H1 (cell line): ENCODE data around the gene ADGRB2. TPM values are rescaled to one million over a fixed set of nuclear protein-coding genes. Genes with fewer than 3 reads are reported as not detected.

Source experiments
- ASH2L ChIP-seq: fragments of 200-600, 300-600 bp; sonication (generic); IDR thresholded peaks from one replicate; pipeline ENCODE4 v1.7.1; 2017; ENCODE audit warnings: low read length
- CREB1 ChIP-seq: IDR thresholded peaks from 2 replicates; pipeline ENCODE4 v1.6.1; 2012; ENCODE audit warnings: inconsistent platforms
- GABPA ChIP-seq: IDR thresholded peaks from 2 replicates; pipeline ENCODE4 v1.6.1; 2011; ENCODE audit warnings: mild to moderate bottlenecking, low read length, moderate library complexity, borderline replicate concordance; ENCODE audit not compliant: insufficient read depth
- KDM4A ChIP-seq: IDR thresholded peaks from one replicate; pipeline ENCODE4 v1.7.1; 2012; ENCODE audit warnings: low read depth, mild to moderate bottlenecking, moderate library complexity, low read length, inconsistent platforms; ENCODE audit not compliant: severe bottlenecking
- KDM5A ChIP-seq: fragments of 200-600 bp; IDR thresholded peaks from 2 replicates; pipeline ENCODE4 v1.7.1; 2012; ENCODE audit warnings: mild to moderate bottlenecking, low read length, inconsistent platforms, mixed read lengths
- PHF8 ChIP-seq: fragments of 200-600 bp; sonication (generic); conservative IDR thresholded peaks from 2 replicates; pipeline ENCODE4 v1.7.1; 2012; ENCODE audit warnings: low read depth, mild to moderate bottlenecking, inconsistent platforms, low read length, moderate library complexity
- polyA plus RNA-seq, 7 experiments: library from polyadenylated mRNA; depleted of rRNA in 3 of 7; stranded (reverse) in 5 of 7; unstranded in 2 of 7; fragments of >200 nt in 5 of 7; fragments of 200-250 nt in 2 of 7; gene quantifications; 1 replicate in 5 of 7; 2 replicates in 1 of 7; 4 replicates in 1 of 7; pipeline versions ENCODE4 v1.2.1 to v1.2.3, GENCODE V29; 2011 to 2013; ENCODE audit warnings: missing spikeins in 2 of 7, mixed read lengths in 2 of 7
- total RNA-seq: library from RNA; stranded (reverse); fragmentation: NEBNext Ultra II Directional; extraction: Animal tissue kit (Norgen Biotek cat#: 25700); gene quantifications from 2 replicates; pipeline ENCODE4 v1.2.1, GENCODE V29; 2021

Gene ADGRB2
- total and polyA plus RNA-seq, 2 of the 8 experiments (the other 6 are each of a cell fraction or from before 2014, with no cell fraction given), result 15.6 to 26.2 TPM

DNA sequence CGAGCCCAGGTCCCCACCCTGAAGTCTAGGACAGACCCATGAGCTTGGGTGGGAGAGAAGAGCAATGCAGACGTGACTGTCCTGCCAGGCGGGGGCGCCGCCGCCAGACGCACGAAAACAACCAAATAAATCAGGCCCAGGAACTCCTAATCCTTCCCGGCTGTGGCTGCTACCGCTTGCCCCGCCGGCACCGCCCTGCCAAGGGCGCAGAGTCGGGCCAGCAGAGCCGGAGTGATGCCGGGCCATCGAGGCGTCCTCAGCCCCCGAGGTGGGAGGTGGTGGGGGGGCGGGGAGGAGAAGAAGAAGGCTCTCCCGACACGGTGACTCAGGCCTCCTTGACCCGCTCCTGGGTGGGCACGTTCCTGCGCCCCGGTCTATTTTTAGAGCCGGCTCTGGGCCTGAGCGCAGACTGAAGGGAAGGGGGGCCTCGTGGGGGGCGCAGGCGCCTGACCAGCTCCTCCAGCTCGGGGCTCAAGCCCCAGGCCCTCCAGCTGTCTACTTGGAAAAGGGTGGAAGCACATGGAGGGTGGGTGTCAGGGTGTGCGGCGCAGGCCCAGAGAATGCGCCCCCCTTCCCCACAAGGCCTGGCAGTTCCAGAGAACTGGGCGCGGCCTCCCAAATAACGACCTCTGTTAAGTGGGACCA is 49.6 kb downstream of the ADGRB2 start (continued):
- TF ChIP-seq CREB1, result 0 out of 2 replicates have a peak, but pooled peaks have one; percentile 32
- no peak for TF ChIP-seq KDM5A
- TF ChIP-seq PHF8, result 0 out of 2 replicates have a peak, but pooled peaks have one; percentile 30
- TF ChIP-seq ASH2L, result no peak
- peak; percentile 27 for TF ChIP-seq KDM4A
- TF ChIP-seq GABPA, result no peak
